DMS53 (cell line): Measurements from ENCODE around the gene CAMK2N2.
"Not testable (repeated sequence)": the region's sequence is repeated elsewhere in the genome, so short reads cannot be mapped to it uniquely, and the experiment has no call there.

Experiments
- DNase-seq: peaks from one replicate; lab custom pipeline; 2025; lab: John Stamatoyannopoulos, UW

The CAMK2N2 gene

DNA sequence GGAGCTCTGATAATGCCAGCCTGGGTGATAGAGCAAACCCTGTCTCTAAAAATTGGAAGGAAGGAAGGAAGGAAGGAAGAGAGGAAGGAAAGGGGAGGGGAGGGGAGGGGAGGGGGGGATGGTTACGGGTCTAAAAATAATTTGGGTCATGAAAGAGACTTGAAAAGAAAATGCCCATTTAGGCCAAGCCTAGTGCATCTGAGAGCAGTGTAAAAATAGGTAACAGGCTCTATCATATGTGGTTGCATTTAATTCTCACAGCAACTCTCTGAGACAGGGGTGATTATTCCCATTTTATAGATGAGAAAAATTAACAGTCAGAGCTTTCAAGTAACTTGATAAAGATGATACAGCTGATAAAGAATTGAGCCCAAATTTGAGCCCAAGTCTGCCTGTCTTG lies 10.9 kb upstream of the CAMK2N2 start:
- DNase-seq, result no peak

DNA sequence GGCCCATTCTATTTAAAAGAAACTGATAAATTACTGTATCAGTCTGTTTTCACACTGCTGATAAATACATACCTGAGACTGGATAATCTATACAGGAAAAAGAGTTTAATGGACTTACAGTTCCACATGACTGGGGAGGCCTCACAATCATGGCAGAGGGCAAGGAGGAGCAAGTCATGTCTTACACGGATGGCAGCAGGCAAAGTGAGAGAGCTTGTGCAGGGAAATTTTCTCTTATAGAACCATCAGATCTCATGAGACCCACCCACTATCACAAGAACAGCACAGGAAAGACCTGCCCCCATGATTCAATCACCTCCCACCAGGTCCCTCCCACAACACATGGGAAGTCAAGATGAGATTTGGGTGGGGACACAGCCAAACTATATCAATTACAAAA lies 5.9 kb upstream of the CAMK2N2 start:
- not testable (repeated sequence) for DNase-seq

DNA sequence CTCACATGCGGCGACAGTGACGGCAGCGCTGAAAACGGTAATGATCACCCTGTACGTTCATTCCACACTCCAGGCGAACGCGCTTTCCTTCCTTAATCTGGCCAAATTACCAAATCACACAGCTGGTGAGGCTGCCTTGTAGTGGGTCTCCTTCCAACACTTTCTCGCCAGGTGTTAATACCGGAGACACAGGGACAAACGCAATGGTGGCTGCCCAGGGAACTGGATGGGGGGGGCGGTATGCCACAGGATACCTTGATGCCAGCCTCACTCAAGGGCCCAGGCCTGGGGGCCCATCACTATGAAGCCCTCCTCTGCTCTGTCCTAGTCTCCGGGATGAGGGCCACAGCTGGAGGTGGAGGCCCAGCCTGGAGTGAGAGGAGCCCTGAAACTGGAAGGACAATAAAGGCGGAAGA lies 1.4 kb upstream of the CAMK2N2 start:
- no peak for DNase-seq

DNA sequence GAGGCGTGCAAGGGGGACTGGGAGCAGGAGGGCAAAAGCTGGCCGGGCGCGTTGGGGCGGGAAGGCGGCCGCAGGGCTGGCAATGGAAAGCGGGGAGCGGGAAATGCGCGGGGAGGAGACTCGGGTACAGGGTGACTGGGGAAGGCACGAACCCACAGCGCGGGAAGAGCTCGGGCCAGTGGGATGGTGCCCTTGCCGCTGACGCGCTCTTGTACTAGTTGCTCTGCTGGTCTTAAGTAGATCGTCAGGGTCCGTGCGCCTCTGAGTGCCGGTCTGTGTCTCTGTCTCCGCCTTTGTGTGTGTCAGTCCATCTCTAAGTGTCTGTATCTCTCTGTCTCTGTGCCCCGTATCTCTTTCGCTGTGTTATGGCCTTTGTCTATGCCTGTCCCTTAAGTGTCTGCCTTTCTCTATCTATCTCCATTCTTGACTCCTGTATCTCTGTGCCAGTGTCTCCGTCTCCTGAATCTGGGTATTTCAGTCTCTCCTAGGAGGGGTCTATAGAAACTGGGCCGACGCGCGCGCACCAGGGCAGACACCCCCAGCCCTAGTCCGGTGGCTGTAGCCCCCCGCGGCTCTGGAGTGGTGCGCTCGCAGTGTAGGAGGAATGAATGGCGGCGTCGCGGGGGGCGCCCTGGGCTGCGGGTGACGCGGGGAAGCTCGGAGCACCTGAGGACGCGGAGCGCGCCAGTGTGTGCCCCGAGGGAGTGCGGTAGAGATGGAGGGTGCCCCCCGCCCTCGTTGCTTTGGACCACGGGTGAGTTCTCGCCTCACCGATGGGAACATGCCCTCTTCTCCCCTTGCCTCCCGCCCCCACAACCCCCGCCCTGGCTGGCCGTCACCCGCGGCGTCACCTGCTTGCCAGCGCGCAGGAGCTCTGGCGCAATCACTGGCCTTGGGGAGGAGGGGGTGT lies 756 bp upstream of the CAMK2N2 start:
- DNase-seq, result peak; percentile 87

DNA sequence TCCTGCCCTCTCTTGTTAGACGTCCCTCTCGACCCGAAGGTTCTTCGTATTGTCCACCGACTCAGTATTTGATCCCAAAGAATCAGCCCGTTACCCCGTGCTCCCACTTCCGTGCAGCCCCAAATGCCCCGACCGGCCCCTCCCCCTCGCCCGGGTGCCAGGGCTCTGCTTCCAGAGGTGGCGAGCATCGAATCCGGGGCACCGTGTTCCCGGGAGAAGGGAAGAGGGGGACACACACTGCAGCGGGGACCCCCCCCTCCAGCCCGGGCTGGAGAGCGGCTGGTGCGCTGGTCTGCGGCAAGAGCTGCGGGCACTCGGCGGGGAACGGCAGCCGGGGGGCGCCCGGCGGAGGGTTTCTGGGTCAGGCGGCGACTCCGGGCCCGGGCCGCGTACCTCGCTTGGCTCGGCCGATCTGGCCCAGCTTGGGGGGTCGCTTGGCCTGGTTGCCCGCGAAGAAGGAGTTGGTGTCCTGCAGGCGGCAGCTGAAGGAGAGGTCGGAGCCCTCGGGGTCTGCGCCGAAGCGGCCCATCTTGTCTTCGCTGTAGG lies 556 bp downstream of the CAMK2N2 start:
- peak; percentile 57 for DNase-seq

DNA sequence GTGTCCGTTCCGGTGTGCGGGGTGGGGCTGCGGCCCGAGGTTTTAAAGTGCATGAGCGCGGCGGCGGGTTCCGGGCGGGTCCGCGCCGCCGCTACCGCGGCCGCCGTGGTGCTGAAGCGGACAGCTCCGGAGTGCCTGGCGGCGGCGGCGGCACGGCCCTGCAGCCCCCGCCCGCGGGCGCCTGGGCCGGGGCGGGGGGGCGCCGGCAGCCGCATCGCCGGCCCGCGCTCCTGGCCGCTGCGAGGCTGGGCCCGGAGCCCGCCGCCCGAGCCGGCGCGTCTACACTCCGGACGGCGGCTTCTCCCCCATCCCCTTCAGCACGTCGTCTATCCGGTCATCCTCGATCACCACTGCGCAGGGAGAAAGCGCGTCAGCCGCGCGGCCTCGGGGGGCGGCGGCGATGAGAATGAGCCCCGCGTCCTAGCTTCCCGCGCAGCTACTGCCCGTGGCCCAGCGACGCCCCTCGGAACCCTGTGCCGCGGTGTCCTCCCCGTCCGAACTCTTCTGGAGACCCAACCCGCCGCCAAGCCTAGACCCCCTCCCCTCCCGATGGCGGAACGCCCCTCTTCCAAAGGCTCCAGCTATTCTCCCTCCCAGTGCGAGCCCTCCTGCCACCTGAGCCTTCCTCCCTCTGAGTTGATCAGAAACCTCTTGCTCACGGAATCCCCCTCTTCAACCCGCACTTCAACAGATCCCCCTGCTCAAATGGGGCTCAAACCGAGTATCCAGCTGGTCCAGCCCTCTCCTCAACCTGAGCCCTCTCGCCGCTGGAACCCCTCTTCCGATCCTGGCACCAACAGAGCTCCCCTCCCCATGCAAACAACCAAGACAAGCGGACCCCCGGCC lies 1.3 kb downstream of the CAMK2N2 start:
- peak; percentile 75 for DNase-seq

DNA sequence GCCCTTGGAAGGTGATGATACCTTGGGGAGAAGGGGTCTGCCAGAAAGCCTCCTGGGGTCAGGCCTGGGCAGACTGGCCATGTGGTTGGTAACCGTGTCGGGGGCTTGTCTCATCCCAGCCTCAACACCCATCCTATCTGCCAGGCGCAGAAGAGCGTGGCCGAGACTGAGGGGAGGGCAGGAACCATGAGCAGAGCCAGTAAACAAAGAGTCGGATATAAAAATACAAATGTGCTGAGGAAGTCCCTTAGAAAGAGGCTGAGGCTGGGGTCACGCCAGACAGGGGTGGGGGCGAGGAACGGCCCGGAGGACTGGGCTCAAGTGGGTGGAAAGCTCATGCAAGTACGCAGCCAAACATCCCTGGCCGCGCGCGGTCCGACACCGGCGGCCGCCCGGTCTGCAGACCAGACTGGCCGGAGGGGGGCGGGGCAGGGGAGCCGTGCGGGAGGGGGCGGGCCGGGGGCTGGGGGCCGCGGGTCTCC lies 1.9 kb downstream of the CAMK2N2 start:
- peak; percentile 41 for DNase-seq

DNA sequence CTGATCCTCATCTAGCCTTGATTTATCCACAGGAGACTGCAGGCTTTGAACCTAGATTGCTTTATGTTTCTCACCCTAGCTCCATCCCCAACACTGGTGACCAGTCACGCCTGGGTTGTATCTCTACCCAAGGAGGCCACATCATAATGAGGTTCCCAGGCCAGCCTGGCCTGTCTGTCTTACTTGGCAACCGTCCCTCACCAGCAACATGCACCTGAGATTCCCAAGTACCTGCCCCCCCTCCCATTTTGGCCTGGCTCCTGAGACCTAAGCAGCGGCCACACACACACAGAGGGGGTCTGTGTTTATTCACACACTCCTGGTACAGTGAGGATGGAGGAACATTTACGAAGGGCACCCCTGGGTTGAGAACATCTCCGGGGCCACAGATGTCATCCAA lies 2.4 kb downstream of the CAMK2N2 start:
- no peak for DNase-seq

DNA sequence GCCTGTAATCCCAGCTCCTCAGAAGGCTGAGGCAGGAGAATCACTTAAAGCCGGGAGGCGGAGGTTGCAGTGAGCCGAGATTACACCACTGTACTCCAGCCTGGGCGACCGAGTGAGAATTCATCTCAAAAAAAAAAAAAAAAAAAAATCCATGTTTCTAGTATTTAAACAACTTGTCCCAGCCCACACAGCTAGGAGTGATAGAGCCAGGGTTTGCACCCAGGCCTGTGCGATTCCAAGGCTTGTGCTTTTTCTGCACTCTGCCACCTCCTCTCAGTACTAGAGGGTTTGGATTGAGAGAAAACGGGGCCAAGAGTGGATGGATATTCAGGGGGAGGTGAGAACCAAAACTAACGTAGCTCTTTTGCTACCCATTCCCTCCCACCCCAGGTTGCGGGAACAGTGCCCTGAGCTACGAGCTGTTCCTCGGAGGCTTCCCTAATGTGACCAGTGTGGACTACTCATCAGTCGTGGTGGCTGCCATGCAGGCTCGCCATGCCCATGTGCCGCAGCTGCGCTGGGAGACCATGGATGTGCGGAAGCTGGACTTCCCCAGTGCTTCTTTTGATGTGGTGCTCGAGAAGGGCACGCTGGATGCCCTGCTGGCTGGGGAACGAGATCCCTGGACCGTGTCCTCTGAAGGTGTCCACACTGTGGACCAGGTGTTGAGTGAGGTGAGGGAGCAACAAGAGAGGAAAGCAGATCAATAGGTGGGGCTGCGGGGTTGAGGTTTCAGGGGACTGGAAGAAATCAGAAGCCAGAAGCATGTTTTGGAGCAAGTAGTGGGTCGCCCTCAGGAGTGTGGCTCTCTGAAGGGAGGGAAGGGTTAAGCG lies 4.1 kb downstream of the CAMK2N2 start:
- DNase-seq, result no peak

DNA sequence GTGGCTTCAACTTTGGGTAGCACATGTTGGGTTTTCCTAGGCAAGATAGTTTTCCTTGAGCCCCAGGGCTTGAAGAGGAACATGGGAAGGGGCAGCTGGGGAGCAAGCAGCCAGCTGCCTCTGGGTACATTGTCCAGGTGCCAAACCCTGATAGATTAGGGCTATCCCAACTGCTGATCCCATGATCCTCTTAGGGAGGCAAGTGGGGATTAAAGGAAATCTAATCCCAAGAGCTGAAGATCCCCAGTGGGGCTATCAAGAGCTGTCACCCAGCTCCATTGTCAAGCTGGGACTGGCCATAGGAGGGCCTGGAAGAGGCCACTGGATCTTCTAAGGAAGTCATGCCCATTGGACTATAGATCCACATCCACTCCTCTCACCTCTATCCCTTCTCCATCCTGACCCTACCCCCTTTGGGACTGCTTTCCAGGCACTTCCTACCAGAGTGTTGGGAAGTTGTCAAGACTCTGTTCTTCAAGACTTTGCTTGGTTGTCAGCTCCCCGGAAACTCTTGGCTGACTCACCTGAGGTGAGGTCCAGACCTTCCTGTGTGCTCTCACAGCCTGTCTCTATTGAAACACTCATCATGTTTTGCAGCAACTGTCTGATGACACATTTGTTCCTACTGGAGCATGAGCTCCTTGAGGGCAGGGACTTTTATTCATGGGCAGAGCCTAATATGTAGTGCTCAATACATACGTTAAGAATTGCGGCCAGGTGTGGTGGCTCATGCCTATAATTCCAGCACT lies 5.9 kb downstream of the CAMK2N2 start:
- no peak for DNase-seq

DNA sequence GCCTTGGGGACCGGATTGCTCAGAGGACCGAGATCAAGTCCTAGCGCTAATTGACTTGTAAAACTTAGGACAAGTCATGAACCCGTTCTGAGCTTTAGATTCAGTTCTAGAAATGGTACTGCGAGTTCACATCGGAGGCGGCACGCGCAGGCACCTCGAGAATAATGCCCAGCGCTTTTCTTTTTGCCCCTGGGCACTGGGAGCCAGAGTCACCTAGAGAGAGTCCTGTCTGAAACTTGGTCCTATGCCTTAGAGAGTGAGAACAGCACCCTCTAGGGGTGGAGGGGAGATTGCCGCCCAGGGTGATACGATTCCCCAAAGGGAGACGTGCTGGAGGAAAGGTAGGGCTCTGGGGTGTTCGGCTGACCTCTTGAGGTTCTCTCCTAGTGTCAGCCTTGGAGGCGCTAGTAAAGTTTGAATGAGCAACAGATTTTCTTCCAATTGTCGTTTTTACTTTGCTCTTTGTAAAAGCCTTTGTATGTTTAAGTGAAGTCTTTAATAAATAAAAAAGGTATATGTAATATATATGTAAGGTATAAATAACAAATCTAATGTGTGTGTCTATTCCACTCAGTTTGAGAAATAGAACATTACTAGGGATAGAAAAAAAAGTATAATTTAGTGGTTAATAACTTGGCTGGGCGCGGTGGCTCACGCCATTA lies 11.1 kb downstream of the CAMK2N2 start:
- peak; percentile 94 for DNase-seq

DNA sequence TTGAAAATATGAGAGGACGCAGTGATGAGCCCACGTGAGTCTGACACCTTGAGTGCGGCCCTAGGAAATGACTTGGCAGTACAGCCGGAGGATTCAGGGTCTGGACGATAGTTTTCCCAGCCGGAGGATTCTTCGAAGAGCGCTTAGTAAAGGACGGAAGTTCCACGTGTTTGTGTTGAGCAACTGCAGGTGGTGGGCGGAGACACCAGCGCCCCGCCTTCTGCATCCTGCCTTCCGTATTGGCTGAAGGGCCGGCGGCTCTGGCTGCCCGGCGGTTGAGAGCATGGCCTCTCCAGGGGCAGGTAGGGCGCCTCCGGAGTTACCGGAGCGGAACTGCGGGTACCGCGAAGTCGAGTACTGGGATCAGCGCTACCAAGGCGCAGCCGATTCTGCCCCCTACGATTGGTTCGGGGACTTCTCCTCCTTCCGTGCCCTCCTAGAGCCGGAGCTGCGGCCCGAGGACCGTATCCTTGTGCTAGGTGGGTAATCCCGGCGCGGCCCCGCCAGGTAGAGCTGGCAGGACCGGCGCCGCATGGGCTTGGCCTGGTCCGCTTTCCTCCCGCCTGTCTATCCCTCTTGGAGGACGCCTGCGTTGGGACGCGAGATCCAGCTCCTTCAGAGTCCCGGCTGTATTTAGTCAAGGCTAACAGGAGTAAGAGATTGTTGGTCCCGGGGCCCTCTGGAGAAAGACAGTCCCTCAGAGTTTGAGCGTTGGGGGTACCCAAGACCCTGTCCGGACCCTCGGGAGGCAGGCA lies 11.8 kb downstream of the CAMK2N2 start, which contains the start of gene EEF1AKMT4:
Gene EEF1AKMT4 (plus strand): TSS at position 261 of the 755 bp plus-strand sequence. CDS start 23 bp downstream, at position 284.
- DNase-seq, result peak; percentile 98

DNA sequence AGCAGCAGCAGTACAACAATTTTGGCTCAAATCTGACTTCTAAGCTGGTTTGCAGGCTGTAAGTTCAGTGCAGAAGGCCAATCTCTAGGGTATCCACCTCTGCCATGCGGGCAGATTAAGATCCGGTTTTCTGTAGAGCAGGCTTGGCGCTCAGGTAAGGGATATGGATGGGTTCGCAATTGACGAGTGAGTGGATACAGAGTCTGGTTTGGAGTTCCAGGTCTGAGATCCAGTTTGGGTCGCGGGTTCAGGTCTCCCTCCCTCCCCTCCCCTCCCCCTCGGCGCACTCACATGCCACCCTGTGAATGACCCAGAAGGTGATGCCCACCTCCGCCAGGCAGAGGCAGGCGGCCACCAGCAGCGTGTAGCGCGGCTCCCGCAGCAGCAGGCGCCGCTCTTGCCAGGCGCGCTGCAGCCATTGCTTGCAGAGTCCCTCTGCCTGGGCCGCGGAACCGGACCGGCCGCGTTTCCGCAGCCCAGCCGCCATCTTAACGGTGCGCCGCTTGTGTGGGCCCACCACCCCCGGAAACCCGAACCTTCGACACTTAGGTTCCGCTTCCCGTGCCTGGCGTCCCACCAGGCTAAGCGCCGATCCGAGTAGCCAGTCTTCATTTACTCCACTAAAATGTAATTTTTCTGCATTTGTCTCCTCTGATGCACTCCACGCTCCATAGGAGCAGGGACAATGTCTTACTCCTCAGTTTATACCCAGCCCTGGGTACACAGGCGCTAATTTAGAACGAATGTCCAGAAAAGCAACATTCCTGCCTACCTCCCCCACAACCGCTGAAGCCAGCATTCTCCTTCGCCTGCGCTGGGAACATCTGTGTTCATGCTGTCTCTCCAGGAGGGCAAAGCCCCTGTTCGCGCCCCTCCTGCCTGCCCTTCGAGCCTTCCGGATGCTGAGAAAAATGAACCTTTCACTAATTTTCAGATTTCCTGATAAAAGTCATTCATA lies 12.6 kb downstream of the CAMK2N2 start, which contains the start of gene ALG3:
Gene ALG3 (minus strand): TSS at position 509 of the 958 bp plus-strand sequence. CDS start 22 bp downstream, at position 487.
- DNase-seq, result peak; percentile 92

DNA sequence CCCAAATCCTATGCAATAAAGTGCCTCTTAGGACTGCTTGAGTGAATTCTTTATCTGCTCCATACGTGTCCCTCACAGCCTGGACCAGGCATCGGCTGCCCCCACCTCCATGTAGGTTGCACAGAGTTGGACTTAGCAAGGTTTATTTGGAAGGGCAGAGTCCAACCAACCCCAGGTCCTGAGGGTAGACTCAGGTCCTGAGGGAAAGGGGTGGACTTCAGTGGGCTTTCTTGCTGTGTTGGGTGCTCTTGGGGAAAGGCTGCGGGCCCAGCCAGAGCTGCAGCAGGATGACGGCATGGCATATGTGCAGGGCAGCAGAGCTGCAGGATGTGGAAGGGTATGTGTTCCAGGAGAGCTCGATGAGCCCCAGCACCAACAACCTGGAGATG lies 19.1 kb downstream of the CAMK2N2 start:
- no peak for DNase-seq

DNA sequence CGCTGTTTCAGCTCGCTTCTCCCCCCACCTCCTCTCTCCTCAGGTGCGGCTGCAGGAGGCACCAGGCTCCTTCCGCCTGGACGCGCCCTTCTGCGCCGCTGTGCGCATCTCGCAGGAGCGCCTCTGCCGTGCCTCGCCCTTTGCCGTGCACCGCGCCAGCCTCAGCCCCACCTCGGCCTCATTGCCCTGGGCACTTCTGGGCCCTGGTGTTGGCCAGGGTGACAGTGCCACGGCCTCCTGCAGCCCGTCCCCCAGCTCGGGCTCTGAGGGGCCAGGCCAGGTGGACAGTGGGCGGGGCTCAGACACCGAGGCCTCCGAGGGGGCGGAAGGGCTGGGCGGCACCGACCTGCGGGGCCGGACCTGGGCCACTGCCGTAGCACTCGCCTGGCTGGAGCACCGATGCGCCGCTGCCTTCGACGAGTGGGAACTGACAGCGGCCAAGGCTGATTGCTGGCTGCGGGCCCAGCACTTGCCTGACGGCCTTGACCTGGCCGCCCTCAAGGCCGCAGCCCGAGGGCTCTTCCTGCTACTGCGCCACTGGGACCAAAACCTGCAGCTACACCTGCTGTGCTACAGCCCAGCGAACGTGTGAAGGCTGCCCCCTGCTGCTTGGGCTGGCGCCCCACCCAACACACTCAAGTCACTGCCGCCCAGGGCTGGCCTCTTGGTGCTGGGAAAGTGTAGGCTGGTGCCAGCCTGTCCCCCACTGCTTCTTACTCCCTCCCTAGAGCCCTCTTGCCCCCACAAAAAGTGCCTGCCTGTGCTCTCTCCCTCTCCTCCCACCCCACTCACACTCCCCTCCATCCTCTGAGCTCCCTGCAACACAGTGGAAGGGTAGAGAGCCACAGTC lies 19.7 kb downstream of the CAMK2N2 start:
- peak; percentile 94 for DNase-seq

DNA sequence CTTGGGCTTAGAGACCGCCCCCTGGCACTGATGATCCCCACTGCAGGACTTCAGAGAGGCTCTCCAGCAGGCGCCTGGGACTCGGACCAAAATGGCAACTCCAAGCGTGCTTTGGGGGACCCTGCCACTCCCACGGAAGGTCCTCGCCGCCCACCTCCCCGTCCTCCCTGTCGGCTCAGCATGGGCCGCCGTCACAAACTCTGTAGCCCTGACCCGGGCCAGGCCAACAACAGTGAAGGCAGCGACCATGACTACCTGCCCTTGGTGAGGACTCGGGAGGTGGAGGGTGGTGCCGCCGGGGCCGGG lies 20.3 kb downstream of the CAMK2N2 start:
- DNase-seq, result no peak

DNA sequence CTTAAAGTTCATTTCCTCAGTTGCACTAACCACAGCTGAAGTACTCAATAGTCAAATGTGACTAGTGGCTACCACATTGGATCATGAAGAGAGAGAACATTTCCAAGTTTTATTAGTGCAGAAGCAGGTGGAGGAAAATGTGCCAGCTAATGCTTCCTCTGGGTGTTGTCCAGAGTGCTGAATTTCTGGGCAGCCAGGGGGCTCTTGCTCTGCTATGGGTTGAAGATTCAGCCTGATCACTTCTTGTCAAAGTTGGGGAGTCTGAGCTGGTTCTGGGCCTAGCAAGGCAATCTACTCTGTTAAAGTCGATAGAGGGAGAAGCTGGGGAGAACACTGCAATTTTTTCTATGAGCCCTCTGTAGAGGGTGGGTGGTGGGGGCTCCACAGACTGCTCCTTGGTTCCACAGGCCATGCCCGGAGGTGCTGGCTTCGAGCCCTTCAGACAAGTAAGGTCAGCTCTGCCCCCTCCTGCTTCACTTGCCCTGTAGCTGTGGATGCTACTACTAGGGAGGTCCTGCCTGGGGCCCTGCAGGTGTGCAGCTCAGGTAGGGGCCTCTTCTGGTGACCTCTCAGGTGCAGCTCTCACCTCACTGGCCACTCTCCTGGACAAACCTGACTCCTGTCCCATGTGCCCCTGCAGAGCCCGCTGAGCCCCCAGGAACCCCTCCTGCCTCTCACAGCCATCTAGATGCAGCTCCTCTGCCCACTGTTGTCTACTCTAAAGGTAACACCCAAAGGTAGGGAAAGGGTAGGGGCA lies 20.8 kb downstream of the CAMK2N2 start:
- DNase-seq, result peak; percentile 14
